DMS79 treated with DMSO at 0.1 percent for 48 hours (cell line): ENCODE measurements around the gene NANS.
"Not testable (repeated sequence)": the region's sequence is repeated elsewhere in the genome, so short reads cannot be mapped to it uniquely, and the experiment has no call there.

ENCODE experiments used
- DNase-seq: peaks from one replicate; lab custom pipeline; 2025; lab: John Stamatoyannopoulos, UW

Gene NANS, protein sequence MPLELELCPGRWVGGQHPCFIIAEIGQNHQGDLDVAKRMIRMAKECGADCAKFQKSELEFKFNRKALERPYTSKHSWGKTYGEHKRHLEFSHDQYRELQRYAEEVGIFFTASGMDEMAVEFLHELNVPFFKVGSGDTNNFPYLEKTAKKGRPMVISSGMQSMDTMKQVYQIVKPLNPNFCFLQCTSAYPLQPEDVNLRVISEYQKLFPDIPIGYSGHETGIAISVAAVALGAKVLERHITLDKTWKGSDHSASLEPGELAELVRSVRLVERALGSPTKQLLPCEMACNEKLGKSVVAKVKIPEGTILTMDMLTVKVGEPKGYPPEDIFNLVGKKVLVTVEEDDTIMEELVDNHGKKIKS

DNA sequence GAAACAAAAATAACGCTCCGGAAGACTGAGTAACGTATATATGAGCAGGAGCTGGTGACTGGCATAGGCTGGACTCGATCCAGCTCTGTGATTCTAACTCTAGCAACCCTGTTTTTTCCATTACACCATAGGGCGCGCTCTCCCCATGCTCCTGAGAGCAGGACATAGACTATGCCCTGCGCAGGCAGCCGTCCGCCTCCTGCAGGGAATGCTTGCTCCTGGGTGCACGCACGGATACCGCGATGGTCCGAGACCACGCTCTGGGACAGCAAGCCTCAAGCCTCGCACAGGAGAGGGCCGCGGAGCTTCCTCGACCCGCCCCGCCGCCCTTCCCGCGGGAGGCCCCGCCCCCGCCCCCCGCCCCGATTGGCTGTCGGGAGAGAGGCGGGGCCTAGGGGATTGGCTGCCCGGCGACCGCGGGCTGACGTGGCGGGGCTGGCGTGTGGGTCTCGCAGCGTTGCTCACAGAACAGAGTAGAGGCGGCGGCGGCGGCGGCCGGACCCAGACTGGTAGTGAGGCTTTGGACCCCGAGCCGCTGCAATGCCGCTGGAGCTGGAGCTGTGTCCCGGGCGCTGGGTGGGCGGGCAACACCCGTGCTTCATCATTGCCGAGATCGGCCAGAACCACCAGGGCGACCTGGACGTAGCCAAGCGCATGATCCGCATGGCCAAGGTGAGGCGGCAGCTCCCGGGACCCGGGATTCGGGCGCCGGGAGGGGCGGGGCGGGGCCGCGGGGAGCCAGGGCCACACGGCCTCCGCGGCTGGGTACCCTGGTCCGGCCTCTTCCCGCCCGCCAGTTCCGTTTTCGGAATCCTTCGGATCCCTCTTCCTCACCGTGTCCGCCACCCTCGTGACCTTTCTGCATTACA is at the start of gene NANS:
Gene NANS, plus strand, starts transcription at position 464 of the 869 bp plus-strand sequence. Its CDS starts 77 bp downstream, at position 541.
- peak; percentile 65 for DNase-seq

DNA sequence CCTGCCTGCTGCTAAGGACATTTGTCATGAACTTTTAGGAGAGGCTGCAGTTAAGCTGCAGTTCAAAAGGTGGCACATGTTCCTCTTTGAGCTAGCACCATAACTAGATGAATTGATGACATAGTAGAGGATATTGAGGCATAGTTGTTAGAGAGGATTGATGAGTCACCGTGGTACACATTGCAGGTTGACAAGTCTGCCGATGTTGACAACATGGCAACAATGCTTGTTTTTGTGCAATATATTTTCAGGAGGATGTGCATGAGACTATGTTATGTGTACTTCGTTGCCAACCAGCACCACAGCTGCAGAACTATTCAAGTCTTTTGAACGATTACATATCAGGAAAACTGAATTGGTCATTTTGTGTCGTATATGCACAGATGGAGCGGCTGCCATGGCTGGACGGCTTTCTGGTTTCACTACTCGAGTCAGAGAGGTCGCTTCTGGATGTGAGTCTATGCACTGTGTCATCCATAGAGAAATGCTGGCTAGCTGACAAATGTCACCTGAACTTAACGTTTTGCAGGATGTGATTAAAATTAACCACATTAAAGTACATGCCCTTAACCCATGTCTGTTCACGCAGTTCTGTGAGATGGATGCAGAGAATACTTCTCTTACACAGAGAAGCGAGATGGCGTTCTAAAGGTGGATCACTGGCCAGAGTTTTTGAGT is 49.1 kb upstream of the NANS start:
- DNase-seq, result no peak

DNA sequence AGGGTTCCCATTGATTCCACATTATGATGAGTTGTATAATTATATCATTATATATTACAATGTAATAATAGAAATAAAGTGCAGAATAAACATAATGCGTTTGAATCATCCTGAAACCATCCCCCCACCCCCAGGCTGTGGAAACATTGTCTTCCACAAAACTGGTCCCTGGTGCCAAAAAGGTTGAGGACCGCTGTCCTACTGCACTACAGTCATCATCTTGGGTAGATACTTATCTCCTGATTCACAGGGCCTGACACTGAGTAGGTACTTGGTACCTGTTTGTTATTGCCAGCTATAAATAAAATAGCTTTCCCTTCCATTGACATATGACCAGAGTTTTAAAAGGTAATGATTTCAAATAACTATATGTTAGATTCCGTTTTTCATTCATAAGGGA is 47.8 kb upstream of the NANS start:
- DNase-seq, result no peak

DNA sequence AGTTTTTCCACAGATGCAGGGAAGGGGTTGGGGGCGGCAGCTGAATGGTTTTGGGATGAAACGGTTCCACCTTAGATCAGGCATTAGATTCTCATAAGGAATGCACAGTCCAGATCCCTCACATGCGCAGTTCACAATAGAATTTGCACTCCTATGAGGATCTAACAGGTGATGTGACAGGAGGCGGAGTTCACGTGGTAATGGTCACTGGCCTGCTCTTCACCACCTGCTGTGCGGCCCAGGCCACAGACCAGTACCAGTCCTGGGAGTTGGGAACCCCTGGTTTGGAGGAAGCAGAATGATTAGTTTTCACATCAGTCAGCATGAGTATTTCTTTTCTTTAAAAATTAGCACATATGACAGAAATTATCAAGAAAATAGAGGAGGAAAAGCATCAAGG is 47.1 kb upstream of the NANS start:
- no peak for DNase-seq

DNA sequence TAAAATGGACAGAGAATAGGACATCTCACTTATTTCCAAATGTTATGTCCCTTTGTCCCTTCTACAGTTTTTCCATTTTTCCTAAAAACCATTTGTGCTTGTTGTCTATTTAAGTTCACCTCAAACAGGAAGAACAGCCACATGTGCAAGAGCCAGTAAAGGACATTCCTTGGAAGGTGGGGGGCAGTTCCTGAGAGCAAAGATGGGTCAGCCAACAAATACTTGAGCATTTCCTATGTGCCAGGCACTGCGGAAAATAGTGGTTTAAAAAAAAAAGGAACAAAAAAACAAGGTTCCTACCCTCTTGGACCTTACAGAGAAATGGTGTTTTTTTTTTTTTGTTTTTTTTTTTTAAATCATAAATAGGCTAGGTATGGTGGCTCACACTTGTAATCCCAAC is 46.6 kb upstream of the NANS start:
- no peak for DNase-seq

DNA sequence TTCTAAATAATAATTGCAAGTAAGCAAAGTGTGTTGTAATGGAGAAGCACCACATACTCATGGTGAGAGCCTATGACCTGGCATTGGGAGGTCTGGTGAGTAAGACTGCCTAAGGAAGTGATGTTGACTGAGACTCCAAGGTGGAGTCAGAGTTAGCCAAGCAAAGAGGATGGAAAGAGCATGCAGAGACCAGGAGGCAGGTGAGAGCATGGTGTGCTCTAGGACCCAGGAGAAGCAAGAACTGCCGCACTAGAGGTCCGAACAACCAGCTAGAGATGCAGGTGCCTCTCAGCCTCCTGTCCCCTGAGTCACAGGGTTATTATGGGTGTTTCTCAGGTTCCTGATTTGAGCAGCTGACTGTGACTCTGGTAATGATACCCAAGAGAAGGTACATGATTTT is 46.1 kb upstream of the NANS start:
- DNase-seq, result no peak

DNA sequence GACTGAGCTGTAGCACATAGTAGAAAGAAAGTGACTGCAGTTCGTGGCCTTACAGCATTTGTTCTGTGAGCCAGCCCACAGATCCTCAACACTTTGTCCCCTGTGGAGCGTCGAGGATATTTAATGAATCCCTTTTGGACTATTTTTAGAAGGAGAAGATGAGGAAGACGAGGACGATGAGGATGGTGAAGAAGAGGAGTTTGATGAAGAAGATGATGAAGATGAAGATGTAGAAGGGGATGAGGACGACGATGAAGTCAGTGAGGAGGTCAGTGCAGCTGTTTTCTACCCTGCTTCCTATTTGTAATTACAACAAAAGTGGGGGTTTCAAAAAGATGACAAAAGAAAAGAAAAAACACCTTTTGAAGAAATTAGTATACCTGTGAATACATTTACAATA is 45.4 kb upstream of the NANS start:
- DNase-seq, result no peak

DNA sequence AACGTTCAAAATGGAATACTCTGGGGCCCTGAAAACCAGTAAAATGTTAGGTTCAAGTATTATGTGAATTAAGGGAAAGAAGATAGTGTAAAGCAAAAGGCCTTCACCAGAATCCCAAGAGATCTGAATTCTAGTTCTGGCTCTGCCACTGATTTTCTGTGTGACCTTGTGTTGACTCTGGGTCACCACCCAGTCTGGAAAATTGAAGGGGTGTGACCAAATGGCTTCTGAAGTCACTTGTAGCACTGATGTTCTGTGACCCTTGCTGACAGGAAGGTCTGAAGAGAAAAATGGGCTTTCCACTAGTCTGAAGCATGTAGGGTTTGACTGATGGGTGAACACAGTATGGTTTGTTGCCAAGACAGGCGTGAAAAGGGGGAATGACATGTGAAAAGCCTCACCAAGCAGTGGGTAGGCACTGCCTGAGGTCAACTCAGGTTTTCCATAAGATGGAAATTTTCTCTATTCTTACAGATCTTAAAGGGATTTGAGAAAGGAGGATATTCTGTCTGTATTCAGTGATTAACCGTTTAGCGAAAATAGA is 40.3 kb upstream of the NANS start:
- no peak for DNase-seq

DNA sequence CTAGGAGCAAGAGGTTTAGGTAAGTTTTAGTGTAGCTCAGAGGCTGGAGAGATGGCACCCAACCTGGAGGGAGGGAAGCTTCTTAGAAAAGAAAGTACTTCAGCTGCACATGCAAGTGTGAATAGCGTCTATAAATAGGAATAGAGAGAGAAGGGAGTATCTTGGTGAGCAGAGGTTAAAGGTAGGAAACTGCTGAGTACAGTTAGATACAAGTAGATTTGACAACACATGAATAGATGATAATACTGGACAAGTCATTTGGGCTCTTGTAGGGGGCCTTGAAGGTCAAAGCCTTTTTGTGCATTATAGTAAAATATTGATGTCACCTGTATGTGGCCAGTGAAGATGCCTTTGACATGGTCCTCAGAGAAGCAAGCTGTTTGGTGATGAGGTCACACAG is 39.2 kb upstream of the NANS start:
- DNase-seq, result no peak

DNA sequence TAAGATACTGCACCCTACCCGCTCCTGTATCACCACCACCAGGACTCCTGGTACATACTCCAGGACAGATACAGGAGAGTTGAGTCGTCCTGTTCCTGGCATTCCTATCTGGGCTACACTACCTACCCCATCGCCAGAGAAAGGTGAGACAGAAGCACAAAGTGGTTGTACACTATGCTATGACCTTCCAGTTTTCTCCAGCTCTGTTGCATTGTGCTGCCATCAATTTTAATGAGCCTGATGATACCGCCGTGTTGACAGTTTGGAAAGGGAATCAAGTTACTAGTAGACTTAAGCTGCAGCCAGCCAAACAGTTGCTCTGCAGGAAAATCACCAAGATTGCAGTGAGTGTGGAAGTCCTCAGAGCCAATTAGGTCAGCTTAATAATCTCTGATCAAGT is 38.2 kb upstream of the NANS start:
- no peak for DNase-seq

DNA sequence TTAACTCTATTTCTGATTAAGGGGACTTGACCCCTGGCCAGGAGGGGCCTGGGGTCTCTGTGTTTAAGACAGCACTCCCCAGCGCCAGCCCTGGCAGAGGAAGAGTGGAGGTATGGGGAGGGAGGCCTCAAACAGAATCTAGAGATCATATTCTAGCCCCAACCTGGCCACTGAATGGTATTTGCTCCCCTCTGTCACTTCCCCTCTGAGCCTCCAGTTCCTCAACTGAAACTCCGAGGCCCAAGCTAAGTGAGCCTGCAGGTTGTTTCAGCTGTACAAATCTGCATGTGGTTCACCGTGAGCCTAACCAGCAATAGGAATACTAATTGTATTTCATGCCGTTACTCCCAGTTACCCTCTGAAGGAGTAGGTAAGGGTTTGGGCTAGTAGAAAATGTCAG is 37.4 kb upstream of the NANS start:
- DNase-seq, result no peak

DNA sequence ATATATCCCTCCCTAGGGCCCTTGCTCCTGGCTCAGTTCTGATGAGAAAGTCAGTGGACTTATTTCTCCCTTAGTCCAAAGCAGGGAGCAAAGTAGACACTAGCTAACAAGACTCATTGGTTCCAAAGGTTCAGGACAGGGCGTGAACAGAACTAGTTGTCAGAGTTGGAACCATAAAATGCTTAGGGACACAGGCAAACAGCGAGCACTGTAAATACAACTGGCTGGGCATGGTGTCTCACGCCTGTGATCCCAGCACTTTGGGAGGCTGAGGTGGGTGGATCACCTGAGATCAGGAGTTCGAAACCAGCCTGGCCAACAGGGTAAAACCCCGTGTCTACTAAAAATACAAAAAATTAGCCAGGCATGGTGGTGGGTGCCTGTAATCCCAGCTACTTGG is 36.7 kb upstream of the NANS start:
- not testable (repeated sequence) for DNase-seq

DNA sequence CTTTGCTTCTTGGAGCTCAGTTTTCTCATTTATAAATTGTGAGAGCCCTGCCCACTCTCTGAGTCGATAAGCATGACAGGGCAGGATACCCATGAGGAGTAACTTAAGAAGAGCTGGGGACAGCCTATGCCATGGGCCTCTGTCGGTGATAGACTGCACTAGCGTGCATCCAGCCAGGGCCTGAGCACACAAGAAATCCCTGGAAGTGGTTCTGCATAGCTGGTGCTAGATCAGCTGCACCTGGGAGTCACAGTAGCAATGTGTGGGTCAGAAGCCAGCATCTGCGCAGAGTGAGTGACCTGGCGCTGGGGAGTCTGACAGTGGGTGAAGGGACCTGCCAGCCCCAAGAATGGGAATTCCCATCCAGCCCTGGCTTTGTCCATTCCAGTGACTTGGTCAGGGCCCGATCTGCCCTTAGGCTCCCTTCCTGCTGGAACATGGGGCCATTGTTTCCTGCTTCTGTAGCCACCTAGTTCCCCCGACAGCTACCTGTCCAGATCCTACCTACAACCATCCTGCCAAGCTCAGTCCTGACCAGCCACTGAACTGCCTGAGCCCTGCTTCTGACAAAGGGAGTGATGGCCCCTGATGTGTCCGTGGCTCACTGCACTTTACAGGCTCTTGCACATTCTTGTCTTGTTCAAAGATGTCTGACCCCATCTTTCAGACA is 35.9 kb upstream of the NANS start:
- DNase-seq, result no peak

DNA sequence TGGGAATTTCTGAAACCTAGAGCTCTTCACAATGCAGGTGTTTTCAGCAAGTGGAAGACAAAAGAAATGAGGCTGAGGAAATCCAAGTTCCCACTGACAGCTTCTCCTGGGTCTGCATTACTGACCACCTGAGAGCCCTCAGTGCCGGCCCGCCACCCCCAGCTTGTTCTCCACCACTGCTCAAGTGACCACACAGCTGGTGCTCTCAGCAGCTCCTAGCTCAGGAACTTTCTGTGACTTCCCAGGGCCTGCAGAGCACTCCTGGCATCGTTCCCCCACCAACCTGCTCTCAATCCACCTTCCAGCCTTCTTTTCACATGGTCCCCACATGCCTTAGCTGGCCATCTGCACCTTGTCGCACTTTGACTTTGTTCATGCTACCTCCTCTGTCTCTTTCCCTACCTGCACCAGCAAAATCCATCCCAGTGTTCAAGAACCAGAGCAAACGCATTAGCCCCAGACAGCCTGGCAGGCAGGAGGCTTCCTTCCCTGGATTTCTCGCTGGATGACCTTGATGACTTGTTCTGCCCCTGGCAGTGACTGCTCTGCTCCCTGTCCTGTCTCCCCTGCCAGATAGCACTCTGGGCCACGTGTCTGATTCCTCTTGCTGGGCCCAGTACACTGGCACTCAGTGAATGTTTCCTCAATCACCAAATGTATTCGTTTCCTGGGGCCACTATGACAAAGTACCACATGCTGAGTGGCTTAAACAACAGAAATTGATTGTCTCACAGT is 35.1 kb upstream of the NANS start:
- DNase-seq, result no peak

DNA sequence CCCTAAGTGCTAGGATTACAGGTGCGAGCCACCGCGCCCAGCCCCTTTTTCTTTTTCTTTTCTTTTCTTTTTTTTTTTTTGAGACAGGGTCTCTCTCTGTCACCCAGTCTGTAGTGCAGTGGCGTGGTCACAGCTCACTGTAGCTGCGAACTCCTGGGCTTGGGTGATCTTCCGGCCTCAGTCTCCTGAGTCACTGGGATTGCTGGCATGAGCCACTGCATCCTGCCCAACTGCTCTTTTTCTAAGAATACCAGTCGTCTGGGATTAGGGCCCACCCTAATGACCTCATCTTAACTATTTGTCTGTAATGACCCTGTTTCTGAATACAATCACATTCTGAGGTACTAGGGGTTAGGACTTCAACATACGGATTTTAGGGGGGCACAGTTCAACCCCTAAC is 34.1 kb upstream of the NANS start:
- DNase-seq, result no peak

DNA sequence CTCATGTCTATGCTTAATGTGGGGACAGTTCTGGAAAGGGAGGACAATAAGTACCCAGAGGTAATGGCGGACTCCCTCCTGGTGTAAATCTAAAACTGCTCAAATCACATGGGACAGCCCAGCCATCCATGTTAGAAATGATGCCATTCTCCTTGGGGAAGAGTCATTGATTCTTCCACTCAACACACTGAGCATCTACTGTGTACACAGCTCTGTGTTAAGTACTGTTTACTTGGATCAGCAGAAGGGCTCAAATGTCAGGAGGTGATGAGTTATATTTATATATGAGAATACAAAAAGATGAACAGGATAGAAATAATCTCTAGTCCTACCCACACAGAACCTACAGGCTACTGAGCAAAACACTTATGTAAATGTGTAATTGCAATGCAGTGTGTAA is 31.8 kb upstream of the NANS start:
- DNase-seq, result no peak

DNA sequence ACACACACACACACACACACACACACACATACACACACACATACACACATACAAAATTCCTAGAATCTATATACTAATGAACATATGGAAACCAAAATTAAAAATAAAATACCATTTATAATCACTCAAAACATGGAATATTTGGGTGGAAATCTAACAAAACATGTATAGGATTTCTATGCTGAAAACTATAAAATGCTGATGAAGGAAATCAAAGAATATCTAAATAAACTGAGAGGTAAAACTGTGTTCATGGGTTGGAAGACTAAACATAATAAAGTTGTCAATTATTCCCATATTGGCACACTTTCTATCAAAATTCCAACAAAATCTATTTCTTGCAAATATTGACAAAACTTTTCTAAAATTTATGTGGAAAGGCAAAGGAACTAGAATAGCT is 25.4 kb upstream of the NANS start:
- DNase-seq, result no peak

DNA sequence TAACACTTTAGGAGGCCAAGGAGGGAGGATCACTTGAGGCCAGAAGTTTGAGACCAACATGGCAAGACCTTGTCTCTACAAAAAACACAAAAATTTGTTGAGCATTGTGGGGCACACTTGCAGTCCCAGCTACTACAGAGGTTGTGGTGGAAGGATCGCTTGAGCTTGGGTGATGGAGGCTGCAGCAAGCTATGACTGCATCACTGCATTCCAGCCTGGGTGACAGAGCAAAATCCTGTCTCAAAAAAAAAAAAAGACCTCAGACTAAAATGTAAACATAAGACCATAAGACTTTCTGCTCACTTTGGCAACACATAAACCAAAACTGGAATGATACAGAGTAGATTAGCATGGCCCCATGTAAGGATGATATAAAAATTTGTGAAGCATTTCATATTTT is 24.6 kb upstream of the NANS start:
- DNase-seq, result no peak

DNA sequence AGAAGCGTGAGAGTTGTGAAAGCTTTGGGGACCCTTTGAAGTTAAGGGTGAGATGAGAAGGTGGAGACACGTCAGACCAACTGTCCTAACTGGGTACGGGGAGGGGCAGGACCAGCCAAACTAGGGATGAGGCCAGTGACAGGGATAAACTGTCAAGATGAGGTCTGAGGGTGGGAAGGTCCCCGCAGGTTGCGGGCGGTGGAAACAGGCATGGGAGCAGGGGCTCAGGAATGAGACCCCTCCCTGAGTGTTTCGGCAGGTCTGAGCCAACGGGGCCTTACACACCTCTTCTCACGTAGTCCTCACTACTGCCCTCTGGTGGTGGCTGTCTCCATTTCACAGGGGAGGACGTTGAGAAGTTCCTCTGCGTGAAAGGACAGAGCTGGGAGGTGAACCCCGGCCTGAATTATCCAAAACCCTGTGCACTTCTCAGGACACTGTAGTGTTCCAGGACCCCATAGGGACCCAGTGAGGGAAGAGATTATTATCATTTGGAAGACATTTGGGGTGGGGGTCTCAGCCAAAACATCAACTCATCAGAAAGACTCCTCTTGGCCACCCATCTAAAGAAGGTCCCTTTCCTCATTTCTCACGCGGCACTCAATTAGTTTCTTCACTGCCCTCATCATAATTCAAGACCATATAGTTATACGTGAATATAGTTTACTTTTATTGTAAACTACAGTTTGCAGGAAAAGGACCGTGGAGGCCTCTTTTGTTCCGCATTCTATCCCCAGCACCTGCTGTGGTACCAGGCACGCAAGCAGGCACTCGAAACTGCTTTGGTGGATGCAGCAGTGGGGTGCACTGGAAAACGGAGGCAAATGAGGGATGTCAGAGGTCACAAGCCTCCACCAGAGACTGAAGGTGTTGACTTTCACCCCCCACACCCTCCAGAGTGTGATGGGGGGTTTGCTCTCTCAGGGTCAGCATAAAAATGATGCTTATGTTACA is 21.7 kb upstream of the NANS start:
- no peak for DNase-seq

DNA sequence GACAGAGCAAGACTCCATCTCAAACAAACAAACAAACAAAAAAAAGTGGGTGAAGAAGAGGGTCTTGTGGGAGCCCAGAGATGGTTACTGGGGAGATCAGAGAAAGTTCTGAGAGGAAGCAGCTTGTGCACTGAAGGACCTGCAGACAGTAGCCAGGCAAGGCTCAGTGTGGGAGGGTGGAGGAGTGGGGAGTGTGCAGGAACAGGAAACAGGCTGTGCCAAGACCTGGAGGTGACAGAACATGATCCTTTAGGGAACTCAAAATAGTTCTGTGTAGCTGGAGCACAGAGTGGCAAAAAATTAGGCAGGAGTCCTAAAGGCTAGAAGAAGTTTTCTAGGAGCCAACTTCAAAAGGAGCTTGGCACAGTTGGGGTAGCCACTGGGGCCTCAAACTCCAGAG is 19.2 kb upstream of the NANS start:
- DNase-seq, result no peak
